ENCODE results near the gene RBM3.

RBM3 gene

GRCh38 chrX:48574270-48575266 is at the start of gene RBM3:
RBM3 (plus strand) TSS chrX:48574484; CDS start chrX:48575181, 697 bp downstream.
- TF ChIP-seq USF1 (IDR thresholded peaks at IDR 0.05) (peak; percentile 76), EP300 (IDR thresholded peaks at IDR 0.05; ENCODE audit: borderline replicate concordance) (no peak), CREB1 (IDR thresholded peaks at IDR 0.05; ENCODE audit: low read depth) (no peak), TAF1 (IDR thresholded peaks at IDR 0.05; ENCODE audit: low read depth) (peak; percentile 76), REST (IDR thresholded peaks at IDR 0.05; ENCODE audit: low read depth) (no peak), YY1 (IDR thresholded peaks at IDR 0.05; ENCODE audit: low read depth) (peak; percentile 92), ZBTB7A (IDR thresholded peaks at IDR 0.05; ENCODE audit: low read depth) (no peak), NFIC (IDR thresholded peaks at IDR 0.05) (no peak), MAX (IDR thresholded peaks at IDR 0.05) (peak; percentile 97), FOXM1 (IDR thresholded peaks at IDR 0.05; ENCODE audit: borderline replicate concordance, low read depth) (no peak), TCF12 (IDR thresholded peaks at IDR 0.05; ENCODE audit: low read depth) (no peak; the same call in 1 of the 2 replicates), TEAD4 (IDR thresholded peaks at IDR 0.05) (no peak), EGR1 (IDR thresholded peaks at IDR 0.05) (no peak), RAD21 (IDR thresholded peaks at IDR 0.05; ENCODE audit: low read depth) (no peak), CEBPB (IDR thresholded peaks at IDR 0.05) (no peak)

GRCh38 chrX:48530736-48531135 is 43.5 kb upstream of the RBM3 start:
- TF ChIP-seq REST (IDR thresholded peaks at IDR 0.05; ENCODE audit: low read depth) (no peak), CREB1 (IDR thresholded peaks at IDR 0.05; ENCODE audit: low read depth) (no peak), ZBTB7A (IDR thresholded peaks at IDR 0.05; ENCODE audit: low read depth) (no peak), TCF12 (IDR thresholded peaks at IDR 0.05; ENCODE audit: low read depth) (no peak), TAF1 (IDR thresholded peaks at IDR 0.05; ENCODE audit: low read depth) (no peak), TEAD4 (IDR thresholded peaks at IDR 0.05) (no peak), YY1 (IDR thresholded peaks at IDR 0.05; ENCODE audit: low read depth) (no peak), FOXM1 (IDR thresholded peaks at IDR 0.05; ENCODE audit: borderline replicate concordance, low read depth) (no peak), USF1 (IDR thresholded peaks at IDR 0.05) (no peak), NFIC (IDR thresholded peaks at IDR 0.05) (no peak), CEBPB (IDR thresholded peaks at IDR 0.05) (no peak), RAD21 (IDR thresholded peaks at IDR 0.05; ENCODE audit: low read depth) (no peak), MAX (IDR thresholded peaks at IDR 0.05) (no peak), EGR1 (IDR thresholded peaks at IDR 0.05) (no peak), EP300 (IDR thresholded peaks at IDR 0.05; ENCODE audit: borderline replicate concordance) (no peak)

- no peak for TF ChIP-seq USF1 (IDR thresholded peaks at IDR 0.05)
- TF ChIP-seq ZBTB7A (IDR thresholded peaks at IDR 0.05; ENCODE audit: low read depth) = no peak
- TF ChIP-seq CREB1 (IDR thresholded peaks at IDR 0.05; ENCODE audit: low read depth) = no peak
- TF ChIP-seq REST (IDR thresholded peaks at IDR 0.05; ENCODE audit: low read depth) = no peak
- TF ChIP-seq EGR1 (IDR thresholded peaks at IDR 0.05) = no peak
- no peak for TF ChIP-seq YY1 (IDR thresholded peaks at IDR 0.05; ENCODE audit: low read depth)
- no peak for TF ChIP-seq MAX (IDR thresholded peaks at IDR 0.05)
- TF ChIP-seq EP300 (IDR thresholded peaks at IDR 0.05; ENCODE audit: borderline replicate concordance) = no peak
- no peak for TF ChIP-seq TAF1 (IDR thresholded peaks at IDR 0.05; ENCODE audit: low read depth)
- no peak for TF ChIP-seq NFIC (IDR thresholded peaks at IDR 0.05)
- TF ChIP-seq TCF12 (IDR thresholded peaks at IDR 0.05; ENCODE audit: low read depth) = no peak
- TF ChIP-seq RAD21 (IDR thresholded peaks at IDR 0.05; ENCODE audit: low read depth) = no peak
Observed at GRCh38 chrX:48531358-48531959, 42.8 kb upstream of the RBM3 start.

Data from Ishikawa (cell line).